ENCODE results near the gene SLC16A11. TPM values are rescaled to one million over a fixed set of nuclear protein-coding genes. Genes with fewer than 3 reads are reported as not detected.

The SLC16A11 gene
- total and polyA plus RNA-seq, 10 of the 15 experiments (the other 5 are each of a cell fraction or from before 2014, with no cell fraction given), result 0.11 to 2.7 (median 0.84) TPM

GRCh38 chr17:7058831-7059447, 15.0 kb upstream of the SLC16A11 start:
- Histone ChIP-seq H3K27ac (ENCODE audit: control insufficient read depth, insufficient read depth) (no peak overlapping the region), H3K27me3 (replicated peaks in 1 of 2; ENCODE audit: control insufficient read depth in 2 of 2, insufficient read depth in 2 of 2, low read length in 1 of 2) (no peaks in the 10 kb centered on the region), H3K36me3 (ENCODE audit: control insufficient read depth in 2 of 2, insufficient read depth in 2 of 2, low read length in 1 of 2) (no peaks in the 10 kb centered on the region), H3K4me2 (ENCODE audit: control insufficient read depth, insufficient read depth) (no peak overlapping the region), H3K9ac (ENCODE audit: control insufficient read depth, insufficient read depth, low read length) (no peak overlapping the region), H2AFZ (ENCODE audit: control insufficient read depth, low read depth, low read length) (no peak overlapping the region), H3K4me3 (no peak overlapping the region), H3K9me3 (replicated peaks; ENCODE audit: control insufficient read depth, insufficient read depth, low read length) (no peaks in the 10 kb centered on the region), H3K79me2 (ENCODE audit: control insufficient read depth, insufficient read depth, low read length) (no peaks in the 10 kb centered on the region), H3K4me1 (ENCODE audit: control insufficient read depth, insufficient read depth, low read length) (no peaks in the 10 kb centered on the region), H4K20me1 (ENCODE audit: control insufficient read depth, insufficient read depth) (no peaks in the 10 kb centered on the region)
- no TSS peak for BruUV-seq (replicated peaks)
- 59% methylated on average over 7 of the region's 7 CpGs for WGBS (ENCODE audit: insufficient coverage, insufficient replicate concordance, low lambda C conversion rate, missing lambda C conversion rate)
- no peak for FAIRE-seq
- ChIA-PET CTCF (interaction anchor here (1.3 to 21.9 kb wide), 3 partner anchors 13 to 148 kb away, joined by 7 to 590 read pairs (median 9); no protein-coding TSS in a partner anchor), RAD21 (ENCODE audit: unreplicated experiment) (interaction anchor here (1.1 kb wide), 2 partner anchors 74 to 88 kb away, joined by 3 read pairs; no protein-coding TSS in a partner anchor), SMC1A (ENCODE audit: uncharacterized antibody, unreplicated experiment) (no interaction called here), POLR2A (no interaction called here)
- TF ChIP-seq MAX (IDR thresholded peaks at IDR 0.05; ENCODE audit: low read depth, low read length) (no peak), RAD21 (IDR thresholded peaks at IDR 0.05; ENCODE audit: insufficient read depth, low read depth, low read length) (no peak), SIX5 (IDR thresholded peaks at IDR 0.05; ENCODE audit: low read depth, low read length, severe bottlenecking) (no peak)
- TF ChIP-seq, protein P1, sequence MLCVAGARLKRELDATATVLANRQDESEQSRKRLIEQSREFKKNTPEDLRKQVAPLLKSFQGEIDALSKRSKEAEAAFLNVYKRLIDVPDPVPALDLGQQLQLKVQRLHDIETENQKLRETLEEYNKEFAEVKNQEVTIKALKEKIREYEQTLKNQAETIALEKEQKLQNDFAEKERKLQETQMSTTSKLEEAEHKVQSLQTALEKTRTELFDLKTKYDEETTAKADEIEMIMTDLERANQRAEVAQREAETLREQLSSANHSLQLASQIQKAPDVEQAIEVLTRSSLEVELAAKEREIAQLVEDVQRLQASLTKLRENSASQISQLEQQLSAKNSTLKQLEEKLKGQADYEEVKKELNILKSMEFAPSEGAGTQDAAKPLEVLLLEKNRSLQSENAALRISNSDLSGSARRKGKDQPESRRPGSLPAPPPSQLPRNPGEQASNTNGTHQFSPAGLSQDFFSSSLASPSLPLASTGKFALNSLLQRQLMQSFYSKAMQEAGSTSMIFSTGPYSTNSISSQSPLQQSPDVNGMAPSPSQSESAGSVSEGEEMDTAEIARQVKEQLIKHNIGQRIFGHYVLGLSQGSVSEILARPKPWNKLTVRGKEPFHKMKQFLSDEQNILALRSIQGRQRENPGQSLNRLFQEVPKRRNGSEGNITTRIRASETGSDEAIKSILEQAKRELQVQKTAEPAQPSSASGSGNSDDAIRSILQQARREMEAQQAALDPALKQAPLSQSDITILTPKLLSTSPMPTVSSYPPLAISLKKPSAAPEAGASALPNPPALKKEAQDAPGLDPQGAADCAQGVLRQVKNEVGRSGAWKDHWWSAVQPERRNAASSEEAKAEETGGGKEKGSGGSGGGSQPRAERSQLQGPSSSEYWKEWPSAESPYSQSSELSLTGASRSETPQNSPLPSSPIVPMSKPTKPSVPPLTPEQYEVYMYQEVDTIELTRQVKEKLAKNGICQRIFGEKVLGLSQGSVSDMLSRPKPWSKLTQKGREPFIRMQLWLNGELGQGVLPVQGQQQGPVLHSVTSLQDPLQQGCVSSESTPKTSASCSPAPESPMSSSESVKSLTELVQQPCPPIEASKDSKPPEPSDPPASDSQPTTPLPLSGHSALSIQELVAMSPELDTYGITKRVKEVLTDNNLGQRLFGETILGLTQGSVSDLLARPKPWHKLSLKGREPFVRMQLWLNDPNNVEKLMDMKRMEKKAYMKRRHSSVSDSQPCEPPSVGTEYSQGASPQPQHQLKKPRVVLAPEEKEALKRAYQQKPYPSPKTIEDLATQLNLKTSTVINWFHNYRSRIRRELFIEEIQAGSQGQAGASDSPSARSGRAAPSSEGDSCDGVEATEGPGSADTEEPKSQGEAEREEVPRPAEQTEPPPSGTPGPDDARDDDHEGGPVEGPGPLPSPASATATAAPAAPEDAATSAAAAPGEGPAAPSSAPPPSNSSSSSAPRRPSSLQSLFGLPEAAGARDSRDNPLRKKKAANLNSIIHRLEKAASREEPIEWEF (IDR thresholded peaks at IDR 0.05; ENCODE audit: insufficient replicate concordance, low read depth, low read length), result no peak
- TF ChIP-seq, protein P2, sequence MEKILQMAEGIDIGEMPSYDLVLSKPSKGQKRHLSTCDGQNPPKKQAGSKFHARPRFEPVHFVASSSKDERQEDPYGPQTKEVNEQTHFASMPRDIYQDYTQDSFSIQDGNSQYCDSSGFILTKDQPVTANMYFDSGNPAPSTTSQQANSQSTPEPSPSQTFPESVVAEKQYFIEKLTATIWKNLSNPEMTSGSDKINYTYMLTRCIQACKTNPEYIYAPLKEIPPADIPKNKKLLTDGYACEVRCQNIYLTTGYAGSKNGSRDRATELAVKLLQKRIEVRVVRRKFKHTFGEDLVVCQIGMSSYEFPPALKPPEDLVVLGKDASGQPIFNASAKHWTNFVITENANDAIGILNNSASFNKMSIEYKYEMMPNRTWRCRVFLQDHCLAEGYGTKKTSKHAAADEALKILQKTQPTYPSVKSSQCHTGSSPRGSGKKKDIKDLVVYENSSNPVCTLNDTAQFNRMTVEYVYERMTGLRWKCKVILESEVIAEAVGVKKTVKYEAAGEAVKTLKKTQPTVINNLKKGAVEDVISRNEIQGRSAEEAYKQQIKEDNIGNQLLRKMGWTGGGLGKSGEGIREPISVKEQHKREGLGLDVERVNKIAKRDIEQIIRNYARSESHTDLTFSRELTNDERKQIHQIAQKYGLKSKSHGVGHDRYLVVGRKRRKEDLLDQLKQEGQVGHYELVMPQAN (conservative IDR thresholded peaks at IDR 0.05), result no peak
- TF ChIP-seq, protein P3, sequence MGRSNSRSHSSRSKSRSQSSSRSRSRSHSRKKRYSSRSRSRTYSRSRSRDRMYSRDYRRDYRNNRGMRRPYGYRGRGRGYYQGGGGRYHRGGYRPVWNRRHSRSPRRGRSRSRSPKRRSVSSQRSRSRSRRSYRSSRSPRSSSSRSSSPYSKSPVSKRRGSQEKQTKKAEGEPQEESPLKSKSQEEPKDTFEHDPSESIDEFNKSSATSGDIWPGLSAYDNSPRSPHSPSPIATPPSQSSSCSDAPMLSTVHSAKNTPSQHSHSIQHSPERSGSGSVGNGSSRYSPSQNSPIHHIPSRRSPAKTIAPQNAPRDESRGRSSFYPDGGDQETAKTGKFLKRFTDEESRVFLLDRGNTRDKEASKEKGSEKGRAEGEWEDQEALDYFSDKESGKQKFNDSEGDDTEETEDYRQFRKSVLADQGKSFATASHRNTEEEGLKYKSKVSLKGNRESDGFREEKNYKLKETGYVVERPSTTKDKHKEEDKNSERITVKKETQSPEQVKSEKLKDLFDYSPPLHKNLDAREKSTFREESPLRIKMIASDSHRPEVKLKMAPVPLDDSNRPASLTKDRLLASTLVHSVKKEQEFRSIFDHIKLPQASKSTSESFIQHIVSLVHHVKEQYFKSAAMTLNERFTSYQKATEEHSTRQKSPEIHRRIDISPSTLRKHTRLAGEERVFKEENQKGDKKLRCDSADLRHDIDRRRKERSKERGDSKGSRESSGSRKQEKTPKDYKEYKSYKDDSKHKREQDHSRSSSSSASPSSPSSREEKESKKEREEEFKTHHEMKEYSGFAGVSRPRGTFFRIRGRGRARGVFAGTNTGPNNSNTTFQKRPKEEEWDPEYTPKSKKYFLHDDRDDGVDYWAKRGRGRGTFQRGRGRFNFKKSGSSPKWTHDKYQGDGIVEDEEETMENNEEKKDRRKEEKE (IDR thresholded peaks at IDR 0.05), result no peak
- no peak for ATAC-seq
- intact Hi-C loops (cut with micrococcal nuclease; ENCODE audit: unreplicated experiment) (no loop called here), in situ Hi-C loops (cut with MboI) (no loop called here)
- no peak for DNase-seq (ENCODE audit: low read depth, low spot score)

All from GM12878 (cell line).